NCI-H774 (cell line): ENCODE data around the gene BRICD5.
"Not testable (repeated sequence)": the region's sequence is repeated elsewhere in the genome, so short reads cannot be mapped to it uniquely, and the experiment has no call there.

Experiments
- DNase-seq: peaks from one replicate; lab custom pipeline; 2025; lab: John Stamatoyannopoulos, UW

BRICD5 gene

GRCh38 chr16:2210386-2211365 is at the start of gene BRICD5:
BRICD5 (minus strand) TSS chr16:2210863; CDS start chr16:2210833, 30 bp downstream.
- DNase-seq = no peak

GRCh38 chr16:2260250-2260649 is 49.6 kb upstream of the BRICD5 start:
- DNase-seq = no peak

GRCh38 chr16:2258530-2258929 is 47.9 kb upstream of the BRICD5 start:
- DNase-seq = not testable (repeated sequence)

- DNase-seq = no peak
Observed at GRCh38 chr16:2257726-2258125, 47.1 kb upstream of the BRICD5 start.

- no peak for DNase-seq
Observed at GRCh38 chr16:2256531-2257140, 46.0 kb upstream of the BRICD5 start.

GRCh38 chr16:2253293-2253692 is 42.6 kb upstream of the BRICD5 start:
- DNase-seq = no peak

- DNase-seq = no peak
Observed at GRCh38 chr16:2252806-2253148, 42.1 kb upstream of the BRICD5 start.

- DNase-seq = peak; percentile 78
Observed at GRCh38 chr16:2251296-2252111, 40.8 kb upstream of the BRICD5 start, which contains the start of gene ECI1. ECI1 (minus strand) TSS chr16:2251587; CDS start chr16:2251566, 21 bp downstream.

GRCh38 chr16:2250652-2251295 is 40.1 kb upstream of the BRICD5 start:
- DNase-seq = no peak

- DNase-seq = no peak
Observed at GRCh38 chr16:2246301-2246885, 35.7 kb upstream of the BRICD5 start.

- no peak for DNase-seq
Observed at GRCh38 chr16:2244926-2245795, 34.5 kb upstream of the BRICD5 start.

- no peak for DNase-seq
Observed at GRCh38 chr16:2244301-2244700, 33.6 kb upstream of the BRICD5 start.

- no peak for DNase-seq
Observed at GRCh38 chr16:2243781-2244180, 33.1 kb upstream of the BRICD5 start.

GRCh38 chr16:2243031-2243528 is 32.4 kb upstream of the BRICD5 start:
- no peak for DNase-seq

- DNase-seq = no peak
Observed at GRCh38 chr16:2242598-2242997, 31.9 kb upstream of the BRICD5 start.

GRCh38 chr16:2240331-2240730 is 29.7 kb upstream of the BRICD5 start:
- DNase-seq = not testable (repeated sequence)

GRCh38 chr16:2238838-2239675 is 28.4 kb upstream of the BRICD5 start:
- DNase-seq = no peak

- DNase-seq = no peak
Observed at GRCh38 chr16:2238150-2238837, 27.6 kb upstream of the BRICD5 start.
